HG02678 (cell line): ENCODE data around the gene PRKD3.

Source experiments
- ATAC-seq: cut with Tn5 transposase; IDR thresholded peaks from one replicate; pipeline ENCODE4 v1.9.1; 2021; ENCODE audit warnings: mild to moderate bottlenecking, moderate library complexity; ENCODE audit not compliant: unreplicated experiment

The PRKD3 gene

GRCh38 chr2:37343537-37344434 lies 19.2 kb upstream of the PRKD3 start:
- ATAC-seq: no peak

GRCh38 chr2:37342591-37343220 lies 18.1 kb upstream of the PRKD3 start:
- ATAC-seq: no peak

DNA sequence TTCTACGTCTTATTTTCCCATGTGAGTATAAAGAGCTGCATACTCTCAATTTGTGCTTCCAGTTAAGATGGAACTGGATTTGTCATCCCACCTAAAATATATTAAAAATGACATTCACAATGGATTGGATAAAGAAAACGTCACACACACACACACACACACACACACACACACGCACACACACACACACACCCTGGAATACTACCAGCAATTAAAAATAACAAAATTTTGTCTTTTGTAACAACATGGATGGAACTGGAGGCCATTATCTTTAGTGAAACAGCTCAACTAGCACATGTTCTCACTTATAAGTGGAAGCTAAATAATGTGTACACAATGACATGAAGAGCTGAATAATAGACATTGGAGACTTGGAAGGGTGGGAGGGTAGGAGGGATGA lies 16.0 kb upstream of the PRKD3 start:
- no peak for ATAC-seq

GRCh38 chr2:37338933-37339332 lies 14.3 kb upstream of the PRKD3 start:
- no peak for ATAC-seq

GRCh38 chr2:37337620-37338280 lies 13.1 kb upstream of the PRKD3 start:
- no peak for ATAC-seq

GRCh38 chr2:37335604-37336003 lies 11.0 kb upstream of the PRKD3 start:
- ATAC-seq: no peak

- ATAC-seq: no peak
Measured at GRCh38 chr2:37333256-37333655, 8.6 kb upstream of the PRKD3 start.

- no peak for ATAC-seq
Measured at GRCh38 chr2:37332560-37332959, 7.9 kb upstream of the PRKD3 start.

DNA sequence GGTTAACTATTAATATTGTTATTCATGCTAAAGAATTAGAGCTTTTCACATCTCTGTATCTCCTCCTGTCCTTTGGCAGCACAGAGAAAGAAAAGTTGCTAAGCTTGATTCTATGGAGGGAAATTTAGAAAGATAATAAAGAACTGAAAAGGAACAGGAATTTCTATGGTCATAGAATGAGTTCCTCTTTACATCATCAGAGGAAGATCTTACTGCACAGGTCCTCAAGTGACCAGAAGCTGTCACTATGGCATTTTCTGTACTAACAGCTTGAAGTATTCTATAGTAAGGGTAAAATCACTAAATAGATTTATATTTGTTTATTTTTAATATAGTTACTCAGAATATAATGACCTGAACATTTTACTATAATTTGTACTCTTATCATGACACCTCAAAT lies 6.0 kb upstream of the PRKD3 start:
- ATAC-seq: no peak

GRCh38 chr2:37326866-37327634 lies 2.4 kb upstream of the PRKD3 start:
- no peak for ATAC-seq

DNA sequence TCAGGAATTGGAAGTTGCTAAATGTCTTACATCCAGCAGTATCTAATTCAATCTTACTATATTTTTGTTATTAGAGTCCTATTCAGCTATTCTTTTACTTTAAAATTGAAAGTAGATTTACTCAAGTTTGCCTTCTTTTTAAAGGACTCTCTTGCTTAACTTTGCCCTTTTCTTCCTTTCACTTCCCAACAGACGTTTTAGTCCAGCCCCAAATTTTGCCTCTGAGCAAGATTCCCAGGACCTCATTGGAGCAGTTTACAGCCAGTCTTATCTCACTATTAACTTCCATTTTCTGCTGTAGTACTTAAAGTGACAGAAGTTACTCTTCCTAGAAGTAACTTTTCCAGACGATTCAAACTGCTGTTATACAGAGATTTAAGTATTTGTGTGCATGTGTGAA lies 1.7 kb upstream of the PRKD3 start:
- no peak for ATAC-seq

GRCh38 chr2:37325625-37326071 lies 1.0 kb upstream of the PRKD3 start:
- no peak for ATAC-seq

- ATAC-seq: no peak
Measured at GRCh38 chr2:37324536-37324785, 172 bp downstream of the PRKD3 start.

DNA sequence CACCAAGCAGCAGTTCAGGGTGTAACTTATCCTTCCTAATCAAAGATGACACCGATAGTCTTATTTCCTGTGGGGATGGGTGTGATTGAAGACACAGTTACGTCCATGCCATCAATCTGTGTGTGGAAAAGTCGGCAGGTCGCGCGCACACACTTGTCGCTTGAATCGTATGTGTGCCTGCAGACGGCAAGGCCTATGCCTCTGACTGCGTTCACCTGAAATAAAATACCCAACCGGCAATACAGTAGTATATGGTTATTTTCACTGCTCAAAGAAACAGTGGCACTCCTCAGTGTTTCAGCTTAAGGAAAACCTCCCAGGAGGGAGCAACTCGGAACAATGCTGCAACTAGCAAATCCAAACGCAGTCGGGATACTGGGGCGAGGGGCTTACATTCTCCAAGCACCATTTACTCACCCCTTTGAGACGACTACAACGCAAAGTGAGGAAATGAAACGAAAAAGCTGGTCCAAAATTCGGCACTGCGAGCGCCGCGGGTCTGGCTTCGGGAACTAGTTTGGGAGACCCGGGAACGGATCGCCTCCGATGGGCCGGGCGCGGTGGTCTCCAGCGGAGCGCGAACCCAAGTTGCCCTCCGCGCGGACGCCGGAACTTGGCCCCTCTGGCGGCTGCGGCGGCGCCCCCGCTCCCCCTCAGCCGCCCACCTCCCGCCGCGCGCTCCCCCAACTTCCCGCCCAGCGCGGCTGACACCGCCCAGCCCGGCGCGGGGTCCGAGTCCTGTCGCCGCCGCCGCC lies 675 bp downstream of the PRKD3 start:
- peak; percentile 33 for ATAC-seq

GRCh38 chr2:37323176-37323780 lies 1.4 kb downstream of the PRKD3 start:
- ATAC-seq: no peak

- ATAC-seq: no peak
Measured at GRCh38 chr2:37322368-37322767, 2.3 kb downstream of the PRKD3 start.

DNA sequence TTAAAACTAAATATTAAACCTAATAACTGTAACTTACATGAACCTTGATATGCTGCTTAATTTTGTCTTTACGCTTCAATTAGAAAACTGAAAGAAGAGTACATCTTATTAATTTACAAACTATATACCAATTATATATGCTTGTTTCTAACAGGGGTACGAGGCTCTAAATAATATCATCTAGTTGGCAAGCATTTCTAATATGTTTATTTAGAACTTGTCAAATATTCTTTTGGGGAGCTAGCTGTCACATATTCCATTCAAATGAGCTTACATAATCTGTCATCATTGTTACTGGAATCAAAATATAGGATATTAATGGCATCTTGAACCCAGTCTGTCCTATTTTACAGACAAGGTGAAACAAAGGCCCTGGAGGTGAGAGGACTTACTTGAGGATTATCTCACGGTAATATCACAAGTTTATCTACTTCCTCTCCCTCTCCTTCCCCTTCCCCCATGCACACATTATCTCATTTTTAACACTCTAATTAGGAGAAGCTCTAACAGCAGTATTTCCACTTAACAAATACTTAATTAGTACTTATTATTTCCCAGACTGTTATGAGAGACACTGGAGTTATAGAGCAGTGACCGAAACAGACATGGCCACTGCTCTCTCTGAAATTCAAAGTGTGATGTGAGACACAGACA lies 3.5 kb downstream of the PRKD3 start:
- ATAC-seq: no peak

DNA sequence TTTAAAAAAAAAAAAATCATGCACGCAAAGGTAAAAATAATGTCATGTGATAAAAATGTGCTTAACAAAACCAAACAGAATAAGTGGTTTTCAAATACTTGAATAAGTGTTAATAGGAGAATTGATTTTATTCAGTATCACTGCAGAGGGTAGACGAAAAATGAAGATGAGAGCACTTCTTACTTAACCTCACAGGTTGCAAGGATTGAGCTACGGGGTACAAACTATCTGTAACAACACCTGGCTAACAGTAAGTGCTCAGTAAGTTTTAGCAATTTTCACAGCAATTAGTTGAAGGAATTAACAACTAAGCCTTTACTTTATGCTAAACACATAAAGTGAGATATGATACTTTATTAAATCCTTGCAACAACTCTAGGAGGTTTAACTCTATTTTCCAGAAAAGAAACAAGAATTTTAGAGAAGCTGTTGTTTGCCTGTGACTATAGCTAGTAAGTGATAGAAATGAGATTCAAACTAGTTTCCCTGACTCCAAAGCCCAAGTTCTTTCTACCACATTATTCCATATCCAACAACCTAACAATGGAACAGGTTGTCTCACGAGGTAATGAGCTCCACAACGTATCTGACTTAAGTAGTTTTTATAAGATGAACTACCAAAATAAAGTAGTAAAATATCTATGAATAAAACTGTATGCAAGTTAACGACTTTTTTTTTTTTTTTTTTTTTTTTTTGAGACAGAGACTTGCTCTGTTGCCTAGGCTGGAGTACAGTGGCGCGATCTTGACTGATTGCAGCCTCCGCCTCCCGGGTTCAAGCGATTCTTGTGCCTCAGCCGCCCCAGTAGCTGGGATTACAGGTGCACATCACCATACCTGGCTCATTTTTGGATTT lies 4.7 kb downstream of the PRKD3 start:
- no peak for ATAC-seq

GRCh38 chr2:37318401-37318800 lies 6.2 kb downstream of the PRKD3 start:
- peak; percentile 90 for ATAC-seq
